Mucosa of descending colon (tissue), 3 donors: ENCODE measurements around the gene FBXO42. TPM values are rescaled to one million over a fixed set of nuclear protein-coding genes. Genes with fewer than 3 reads are reported as not detected.

Source experiments
- ATAC-seq: fragments of 200-7000 bp; cut with Tn5 transposase; one replicate; pipeline ENCODE4 v1.9.1; 2020; ENCODE audit warnings: mild to moderate bottlenecking, moderate library complexity
- DNase-seq, 3 donors: peaks; one replicate each; pipeline ENCODE4 v3.0.0-alpha.2; 2020
- H3K36me3 ChIP-seq: fragments of 200-600 bp; one replicate; pipeline ENCODE4 v1.8.0; 2021; ENCODE audit warnings: low read depth, mild to moderate bottlenecking
- H3K4me1 ChIP-seq: fragments of 200-600 bp; one replicate; pipeline ENCODE4 v1.8.0; 2021; ENCODE audit warnings: low read depth, mild to moderate bottlenecking
- H3K4me3 ChIP-seq: fragments of 200-600 bp; one replicate; pipeline ENCODE4 v1.8.0; 2021; ENCODE audit warnings: mild to moderate bottlenecking
- H3K9me3 ChIP-seq: fragments of 200-600 bp; one replicate; pipeline ENCODE4 v1.8.0; 2021; ENCODE audit warnings: mild to moderate bottlenecking
- CTCF ChIP-seq: fragments of 200-600 bp; IDR thresholded peaks from one replicate; pipeline ENCODE4 v1.8.0; 2022; ENCODE audit warnings: antibody characterized with exemption, mild to moderate bottlenecking
- intact Hi-C, 2 donors: fragments of 100-400 bp; cut with DNase I in 1 of 2; cut with micrococcal nuclease in 1 of 2; formaldehyde crosslinking; loops; one replicate each; pipeline versions ENCODE4 v1.11.0 to v1.11.1; 2022; cut with DNase I, micrococcal nuclease
- total RNA-seq, 3 donors: library from RNA; stranded (reverse); fragmentation: NEBNext Ultra II Directional in 2 of 3; extraction: Animal tissue kit (Norgen Biotek cat#: 25700) in 2 of 3; gene quantifications; one replicate each; pipeline versions ENCODE4 v1.2.1 to v1.2.4, GENCODE V29; 2021 to 2023
- donor health status: DM: no; HTN: no; CAD: no; lungs with moderate emphysema.
- donor health status: DM: no; HTN: no; CAD: no.
- donor health status: DM: no; HTN: yes; CAD: no.

FBXO42 gene
- total RNA-seq, 3 donors from 2014 or later = 12.9 to 20.6 (median 16.3) TPM

- intact Hi-C loops = no loop called here
- H3K4me3 ChIP-seq = no peak overlapping the region
- TF ChIP-seq CTCF = no peak
- ATAC-seq (no peak), DNase-seq (peak in 1 of 3 donors; percentile 23)
- peaks cover 8% of the 10 kb centered on the region for H3K4me1 ChIP-seq
- no peaks in the 10 kb centered on the region for H3K36me3 ChIP-seq
- no peaks in the 10 kb centered on the region for H3K9me3 ChIP-seq
Observed at GRCh38 chr1:16231331-16232315, 120.7 kb downstream of the FBXO42 start.

GRCh38 chr1:16230744-16231143 is 121.5 kb downstream of the FBXO42 start:
- DNase-seq (peak in 1 of 3 donors; percentile 18), ATAC-seq (no peak)
- TF ChIP-seq CTCF = no peak
- Histone ChIP-seq H3K4me1 (peaks cover 4% of the 10 kb centered on the region), H3K36me3 (no peaks in the 10 kb centered on the region), H3K4me3 (no peak overlapping the region), H3K9me3 (no peaks in the 10 kb centered on the region)
- intact Hi-C loops = no loop called here

DNA sequence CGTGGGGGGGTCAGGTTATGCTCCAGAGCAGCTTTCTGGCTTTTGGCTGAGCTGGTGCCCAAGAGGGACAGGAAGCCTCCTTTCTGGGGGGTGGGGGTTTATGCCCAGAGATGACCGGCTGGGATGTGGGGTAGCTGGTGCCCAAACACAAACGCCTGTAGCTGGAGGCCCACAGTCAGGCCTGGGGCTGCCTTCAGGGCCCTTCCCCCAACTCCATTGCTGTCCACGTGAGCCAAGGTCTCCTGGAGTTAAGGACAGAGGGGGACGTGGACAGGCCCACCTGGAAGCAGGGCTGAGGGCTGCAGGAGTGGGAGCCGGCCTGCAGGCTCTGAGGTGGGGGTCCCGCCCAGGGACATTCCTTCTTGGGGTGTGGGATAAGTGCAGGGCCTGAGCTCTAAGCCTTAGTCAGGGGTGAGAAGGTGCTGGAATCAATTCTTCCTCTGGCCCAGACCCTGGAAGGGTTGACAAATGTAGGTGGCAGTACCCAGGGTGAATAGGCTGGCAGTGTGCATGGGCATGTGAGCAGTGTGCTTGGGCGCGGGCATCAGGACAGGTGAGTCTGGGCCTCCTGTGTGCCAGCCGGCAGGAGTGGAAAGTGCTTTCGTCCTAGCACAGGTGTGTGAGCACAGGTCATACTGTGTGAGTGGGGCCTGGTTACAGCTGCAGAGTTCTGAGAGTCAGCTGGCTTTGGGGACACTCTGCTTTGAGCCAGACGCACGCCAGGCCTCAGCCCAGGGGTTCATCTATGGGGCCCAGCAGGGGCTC is 122.1 kb downstream of the FBXO42 start:
- Histone ChIP-seq H3K9me3 (no peaks in the 10 kb centered on the region), H3K4me3 (no peak overlapping the region), H3K36me3 (no peaks in the 10 kb centered on the region), H3K4me1 (no peaks in the 10 kb centered on the region)
- DNase-seq = peak in 1 of 3 donors; percentile 16
- no peak for TF ChIP-seq CTCF
- intact Hi-C loops = no loop called here
- ATAC-seq = no peak

- no peak for TF ChIP-seq CTCF
- Histone ChIP-seq H3K4me3 (no peak overlapping the region), H3K4me1 (no peaks in the 10 kb centered on the region), H3K36me3 (no peaks in the 10 kb centered on the region), H3K9me3 (no peaks in the 10 kb centered on the region)
- DNase-seq = peak; percentile 66 to 85 (median 73)
- intact Hi-C loops = no loop called here
- ATAC-seq = peak; percentile 84
Observed at GRCh38 chr1:16226490-16227179, 125.6 kb downstream of the FBXO42 start.

DNA sequence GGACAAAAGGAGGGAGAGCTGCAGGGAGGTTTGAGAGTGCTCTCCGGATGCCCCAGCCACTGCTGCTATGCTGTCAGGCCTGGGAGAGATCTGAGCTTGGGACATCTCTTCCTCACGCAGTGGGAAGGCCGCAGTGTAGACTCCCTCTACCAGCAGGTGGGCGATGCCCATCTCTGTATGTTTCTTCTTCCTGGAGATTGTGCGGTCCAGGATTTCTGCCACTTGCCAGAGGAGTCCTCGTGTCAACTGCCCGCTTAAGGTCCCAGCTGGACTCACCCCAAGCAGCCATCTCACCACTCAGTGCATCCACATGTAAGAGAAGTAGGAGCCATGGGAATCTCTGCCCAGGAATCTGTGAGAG is 126.2 kb downstream of the FBXO42 start:
- Histone ChIP-seq H3K4me1 (no peaks in the 10 kb centered on the region), H3K9me3 (no peaks in the 10 kb centered on the region), H3K36me3 (no peaks in the 10 kb centered on the region), H3K4me3 (no peak overlapping the region)
- intact Hi-C loops = no loop called here
- no peak for ATAC-seq
- no peak for DNase-seq
- no peak for TF ChIP-seq CTCF
